H54 (cell line): ENCODE results near the gene TRIP12.
"Not testable (repeated sequence)": the region's sequence is repeated elsewhere in the genome, so short reads cannot be mapped to it uniquely, and the experiment has no call there.

Experiments used
- DNase-seq: peaks from one replicate; pipeline ENCODE4 v3.0.0; 2011; ENCODE audit warnings: low spot score, mixed read lengths; ENCODE audit not compliant: insufficient read length
- FAIRE-seq: peaks from 3 replicates; lab custom pipeline; 2011; peaks lifted over from hg19 to GRCh38; lab: Jason Lieb, UNC
- POLR2A ChIP-seq: IDR thresholded peaks from 2 replicates; pipeline ENCODE4 v1.6.1; 2011; ENCODE audit warnings: low read depth, mild to moderate bottlenecking, low read length

The TRIP12 gene

DNA sequence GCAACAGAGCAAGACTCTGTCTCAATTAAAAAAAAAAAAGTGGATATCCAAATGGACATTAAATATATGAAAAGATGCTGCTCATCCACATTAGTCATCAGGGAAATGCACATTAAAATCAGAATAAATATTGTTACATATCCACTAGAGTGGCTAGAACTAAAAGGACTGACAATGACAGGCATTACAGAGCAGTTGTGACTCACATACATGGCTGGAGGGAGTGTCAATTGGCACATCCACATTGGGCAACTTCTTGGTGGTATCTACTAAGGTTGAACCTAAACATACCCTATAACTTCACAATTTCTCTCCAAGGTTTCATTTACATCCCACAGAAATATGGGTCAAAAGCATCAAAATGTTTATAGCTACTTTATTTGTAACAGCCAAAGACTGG is 193.4 kb downstream of the TRIP12 start:
- TF ChIP-seq POLR2A = no peak
- FAIRE-seq (no peak), DNase-seq (no peak)

DNA sequence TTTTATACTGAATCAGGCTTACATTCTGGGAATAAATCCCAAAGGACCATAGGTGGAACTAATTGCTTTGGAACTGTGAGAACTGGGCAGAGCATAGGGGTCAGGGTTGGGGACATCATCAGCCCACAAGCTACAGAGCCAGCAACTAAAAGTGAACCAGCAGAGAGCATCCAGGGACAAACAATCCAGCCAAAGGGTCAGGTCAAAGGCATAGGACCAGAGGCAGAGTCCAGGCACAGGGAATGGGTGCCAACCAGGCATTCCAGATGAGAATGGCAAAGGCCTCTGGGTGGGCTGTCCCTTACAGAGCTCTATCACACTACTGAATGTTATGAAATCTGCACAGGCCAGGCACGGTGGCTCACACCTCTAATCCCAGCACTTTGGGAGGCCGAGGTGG is 195.2 kb downstream of the TRIP12 start:
- FAIRE-seq (no peak), DNase-seq (no peak)
- no peak for TF ChIP-seq POLR2A

DNA sequence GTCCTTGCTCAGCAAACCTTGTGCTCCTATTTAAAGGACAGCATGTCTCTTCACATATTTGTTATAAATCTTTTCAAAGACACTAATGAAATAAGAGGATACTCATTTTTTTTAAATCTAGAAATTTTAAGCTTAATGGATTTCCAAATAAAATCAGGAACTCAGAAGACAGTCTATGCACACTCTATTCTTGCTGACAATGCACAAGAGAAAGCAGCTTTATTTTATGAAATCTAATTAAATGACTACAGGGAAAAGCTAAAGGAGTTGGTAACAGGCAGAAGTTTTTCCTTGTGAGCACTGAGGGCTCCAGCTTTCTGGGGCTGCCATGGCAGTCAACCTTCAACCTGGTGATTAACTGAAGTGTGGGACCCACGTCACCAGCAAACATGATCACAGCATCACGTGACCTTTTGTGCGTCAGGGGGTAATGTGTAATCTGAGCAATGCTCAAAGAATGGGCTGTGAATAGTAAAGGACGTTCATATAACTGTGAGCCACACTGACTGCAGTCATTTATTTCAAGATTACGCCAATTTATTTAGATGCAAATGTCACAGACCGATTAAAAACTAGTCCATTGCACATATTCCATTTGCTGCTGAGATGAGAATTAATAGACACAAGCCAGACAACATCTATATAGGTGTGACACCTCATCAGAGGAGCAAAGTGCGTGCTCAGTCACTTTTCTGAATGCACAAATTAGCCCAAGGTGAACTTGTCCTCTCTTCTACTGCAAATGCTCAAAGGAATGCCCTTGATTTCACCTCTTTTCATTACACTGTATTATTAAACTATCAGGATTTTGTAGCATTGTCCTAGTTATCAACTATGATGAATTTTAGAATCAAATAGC is 195.9 kb downstream of the TRIP12 start:
- peak; percentile 55 for DNase-seq
- peak; percentile 97 for FAIRE-seq
- TF ChIP-seq POLR2A = no peak

DNA sequence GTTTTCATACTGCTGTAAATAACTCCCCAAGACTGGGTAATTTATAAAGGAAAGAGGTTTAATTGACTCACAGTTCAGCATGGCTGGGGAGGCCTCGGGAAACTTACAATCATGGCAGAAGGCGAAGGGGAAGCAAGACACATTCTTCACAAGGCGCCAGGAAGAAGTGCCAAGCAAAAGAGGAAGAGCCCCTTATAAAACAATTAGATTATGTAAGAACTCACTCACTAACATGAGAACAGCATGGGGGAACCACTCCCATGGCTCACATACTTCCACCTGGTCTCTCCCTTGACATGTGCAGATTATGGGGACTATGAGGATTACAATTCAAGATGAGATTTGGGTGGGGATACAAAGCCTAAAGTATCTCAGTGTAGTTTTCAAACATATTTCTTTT is 198.6 kb downstream of the TRIP12 start:
- FAIRE-seq, DNase-seq: not testable (repeated sequence)

DNA sequence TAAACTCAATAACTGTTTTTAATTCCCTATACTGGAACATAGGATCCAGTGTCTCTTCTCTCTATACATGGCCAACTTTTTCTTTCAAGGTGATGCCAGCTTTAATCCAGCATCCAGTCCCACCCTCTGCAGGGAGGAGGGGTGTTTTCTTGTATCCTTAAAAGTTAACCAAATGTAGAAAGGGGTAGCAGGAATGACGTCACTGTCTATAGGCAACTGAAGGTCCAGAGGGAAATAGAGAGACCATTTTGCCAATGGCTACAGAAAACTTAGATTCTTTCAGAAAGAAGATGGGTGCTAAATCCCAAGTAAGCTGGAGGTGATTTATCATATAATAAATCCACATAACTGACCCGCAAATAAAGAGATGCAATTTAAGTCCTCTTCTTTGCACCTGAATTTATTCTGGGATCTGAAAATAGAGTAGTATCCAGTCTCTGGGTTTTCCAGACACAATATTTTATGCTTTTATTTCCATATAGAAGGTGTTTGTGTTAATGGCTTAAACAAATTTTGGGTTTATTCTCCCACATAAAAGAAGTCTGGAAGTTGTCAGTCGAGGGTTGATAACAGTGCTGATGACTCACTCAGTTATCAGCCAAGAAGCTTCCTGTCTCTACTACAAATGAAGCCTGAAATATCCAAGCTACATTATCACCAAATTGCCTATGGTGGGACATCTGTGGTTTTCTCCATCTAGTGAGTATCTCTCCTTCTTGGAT is 201.7 kb downstream of the TRIP12 start:
- TF ChIP-seq POLR2A = no peak
- FAIRE-seq (no peak), DNase-seq (no peak)

DNA sequence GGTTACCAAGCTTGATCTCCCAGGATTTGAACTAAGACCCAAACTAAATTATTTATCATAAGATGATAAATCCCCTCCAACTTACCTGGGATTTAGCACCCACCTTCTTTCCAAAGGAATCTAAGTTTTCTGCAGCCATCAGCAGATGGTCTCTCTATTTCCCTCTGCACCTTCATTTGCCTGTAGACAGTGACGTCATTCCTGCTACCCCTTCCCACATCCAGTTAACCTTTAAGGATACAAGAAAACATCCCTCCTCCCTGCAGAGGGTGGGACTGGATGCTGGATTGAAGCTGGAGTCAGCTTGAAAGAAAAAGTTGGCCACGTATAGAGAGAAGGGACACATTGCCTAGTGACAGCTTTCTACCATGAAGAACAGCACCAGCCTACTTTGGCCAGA is 203.8 kb downstream of the TRIP12 start:
- no peak for DNase-seq
- no peak for FAIRE-seq
- no peak for TF ChIP-seq POLR2A

DNA sequence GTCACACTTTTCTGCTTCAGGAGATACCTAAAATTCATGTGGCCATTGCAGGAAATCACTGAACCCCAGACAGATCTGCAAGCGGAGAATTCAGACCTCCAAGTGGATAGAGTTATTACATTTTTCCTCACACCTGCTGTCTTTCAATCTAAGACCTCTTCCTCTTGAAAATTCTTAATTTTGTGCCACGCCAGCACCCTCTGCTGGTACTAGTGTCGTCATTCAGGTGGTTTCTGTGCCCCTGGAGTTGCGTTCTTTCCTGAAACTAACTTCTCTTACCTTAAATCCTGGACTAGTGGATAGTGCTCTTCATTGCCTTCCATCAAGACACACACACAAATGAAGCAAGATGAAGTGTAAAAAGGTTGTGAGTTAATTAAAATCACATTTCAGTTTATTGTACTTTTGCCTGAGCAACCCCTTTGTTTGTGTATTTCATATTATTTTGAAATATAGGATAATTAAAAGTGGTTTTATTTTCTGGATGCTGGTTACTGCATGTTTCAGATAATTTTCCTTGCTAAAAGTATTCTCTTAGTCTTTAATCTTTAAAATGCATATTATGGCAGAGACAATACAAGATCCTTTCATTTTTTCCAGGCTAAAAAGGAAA is 205.8 kb downstream of the TRIP12 start:
- no peak for TF ChIP-seq POLR2A
- FAIRE-seq = peak; percentile 61
- no peak for DNase-seq

DNA sequence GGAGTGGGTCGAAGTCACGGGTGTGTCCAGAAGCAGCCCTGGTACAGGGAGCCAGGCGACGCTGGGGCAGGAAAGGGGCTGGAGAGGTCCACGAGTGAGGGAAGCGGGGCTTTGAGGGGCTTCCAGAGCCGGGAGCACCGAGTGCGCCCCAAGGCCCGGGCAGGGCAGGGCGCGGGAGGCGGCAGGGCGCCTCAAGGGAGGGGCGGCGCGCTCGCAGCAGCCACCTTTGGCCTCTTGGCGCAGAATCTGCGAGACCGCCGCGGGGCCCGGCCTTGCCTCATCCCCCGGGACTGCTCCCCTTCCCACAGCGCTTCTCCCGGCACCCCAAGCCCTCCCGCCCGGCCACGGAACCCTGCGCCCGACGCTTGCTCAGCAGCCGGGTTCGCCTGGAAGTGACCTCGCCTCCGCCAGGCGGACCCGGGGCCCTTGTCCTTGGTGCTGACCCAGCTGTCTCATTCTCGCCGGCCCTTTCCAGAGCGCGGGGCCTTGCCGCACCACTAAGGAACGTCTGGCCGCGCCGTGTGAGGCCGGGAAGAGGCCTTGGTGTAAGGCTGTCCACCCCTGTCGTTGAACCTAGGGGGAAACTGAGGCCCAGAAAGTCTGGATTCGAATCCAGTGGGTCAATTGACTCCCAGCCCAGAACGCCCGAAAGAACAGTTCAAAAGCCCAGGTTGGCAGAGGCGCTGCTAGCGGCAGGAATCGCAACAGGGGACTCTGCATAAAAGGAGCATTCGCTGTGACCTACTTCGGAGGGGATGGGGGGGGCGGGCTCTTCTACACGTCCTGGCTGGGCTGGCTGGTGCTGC is 206.9 kb downstream of the TRIP12 start:
- TF ChIP-seq POLR2A = no peak
- FAIRE-seq (no peak), DNase-seq (peak; percentile 73)

DNA sequence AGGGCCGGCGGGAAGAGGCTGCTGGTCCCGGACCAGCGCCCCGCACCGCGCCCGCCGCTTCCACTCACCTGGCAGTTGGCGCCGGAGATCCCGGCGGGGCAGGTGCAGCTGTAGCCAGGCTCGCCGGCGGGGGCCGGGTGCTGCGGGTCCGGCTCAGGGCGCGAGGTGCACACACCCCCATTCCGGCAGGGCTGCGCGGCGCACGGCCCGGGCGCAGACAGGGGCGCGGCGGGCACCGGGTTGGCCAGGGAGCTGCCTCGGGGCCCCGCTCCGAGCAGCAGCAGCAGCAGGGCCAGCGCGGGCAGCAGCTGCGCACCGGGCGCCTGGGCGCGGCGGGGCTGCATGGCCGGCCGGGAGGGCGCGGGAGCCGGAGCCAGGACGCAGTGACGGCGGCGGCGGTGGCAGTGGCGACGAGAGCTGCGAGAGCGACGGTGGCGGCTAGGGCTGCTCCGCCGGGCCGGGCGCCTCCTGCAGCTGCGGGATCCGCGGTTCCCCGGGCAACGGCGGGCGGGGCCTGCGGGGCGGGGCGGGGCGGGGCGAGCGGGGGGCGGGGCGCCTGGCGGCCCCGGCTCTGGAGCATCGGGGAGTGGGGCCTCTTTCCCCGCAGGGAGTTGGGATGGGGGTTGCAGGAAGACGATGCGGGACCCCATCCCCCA is 207.6 kb downstream of the TRIP12 start, which contains the start of gene DNER:
DNER (minus strand) TSS at position 476 of the 656 bp plus-strand sequence; CDS start at position 344, 132 bp downstream.
- TF ChIP-seq POLR2A = peak; percentile 39; the same call in 1 of the 2 replicates
- FAIRE-seq (no peak), DNase-seq (peak; percentile 70)
